Esophagus squamous epithelium (tissue), 5 donors: Measurements from ENCODE around the gene HBQ1. TPM values are rescaled to one million over a fixed set of nuclear protein-coding genes. Genes with fewer than 3 reads are reported as not detected.

Source experiments
- DNase-seq: peaks from one replicate; lab custom pipeline; 2025; lab: John Stamatoyannopoulos, UW
- H3K27ac ChIP-seq, 4 donors: fragments of 200-600 bp; sonication (generic); one replicate each; pipeline ENCODE4 v1.5.1; 2016 to 2019; ENCODE audit warnings: mild to moderate bottlenecking in 1 of 4
- H3K27me3 ChIP-seq, 4 donors: fragments of 200-600 bp; sonication (generic); 1 replicate in 3 of 4; 2 replicates in 1 of 4; pipeline versions ENCODE4 v1.5.1 to v1.6.0; 2017 to 2021; ENCODE audit warnings: antibody characterized with exemption in 1 of 4
- H3K36me3 ChIP-seq, 3 donors: fragments of 200-600 bp; sonication (generic); one replicate each; pipeline ENCODE4 v1.5.1; 2016 to 2019
- H3K4me1 ChIP-seq, 3 donors: fragments of 200-600 bp; sonication (generic); one replicate each; pipeline ENCODE4 v1.5.1; 2017 to 2019
- H3K4me3 ChIP-seq, 4 donors: fragments of 200-600 bp; sonication (generic); 1 replicate in 3 of 4; 2 replicates in 1 of 4; pipeline ENCODE4 v1.5.1; 2016 to 2019; ENCODE audit warnings: mild to moderate bottlenecking in 2 of 4, moderate library complexity in 1 of 4
- H3K9me3 ChIP-seq, 3 donors: fragments of 200-600 bp; sonication (generic); one replicate each; pipeline ENCODE4 v1.5.1; 2016 to 2019
- CTCF ChIP-seq, 6 experiments: fragments of 450-650 bp in 4 of 6; fragments of 200-600 bp in 2 of 6; sonication (generic) in 2 of 6; IDR thresholded peaks; one replicate each; pipeline ENCODE4 v1.5.1; 2016 to 2019; ENCODE audit warnings: antibody characterized with exemption in 6 of 6, mild to moderate bottlenecking in 4 of 6, moderate library complexity in 4 of 6
- POLR2A ChIP-seq, 4 donors: fragments of 450-650 bp; IDR thresholded peaks; one replicate each; pipeline ENCODE4 v1.6.1; 2017; ENCODE audit warnings: antibody characterized with exemption in 4 of 4, mild to moderate bottlenecking in 4 of 4, moderate library complexity in 3 of 4
- WGBS, 2 donors: methylation state at CpG; one replicate each; pipeline ENCODE4 v1.1.5; 2018; 5-methylcytosine and 5-hydroxymethylcytosine counted together
- intact Hi-C: fragments of 100-400 bp; cut with DNase I; formaldehyde crosslinking; loops from one replicate; pipeline ENCODE4 v1.15.0; 2022
- total RNA-seq, 4 donors: library from RNA; depleted of rRNA; stranded (reverse); fragments of >200 nt; gene quantifications; one replicate each; pipeline ENCODE4 v1.1.0, GENCODE V29; 2016
- donor health status: DM: yes; HTN: yes; CAD: no.

HBQ1 gene
- total RNA-seq, 4 donors from 2014 or later, result not detected

DNA sequence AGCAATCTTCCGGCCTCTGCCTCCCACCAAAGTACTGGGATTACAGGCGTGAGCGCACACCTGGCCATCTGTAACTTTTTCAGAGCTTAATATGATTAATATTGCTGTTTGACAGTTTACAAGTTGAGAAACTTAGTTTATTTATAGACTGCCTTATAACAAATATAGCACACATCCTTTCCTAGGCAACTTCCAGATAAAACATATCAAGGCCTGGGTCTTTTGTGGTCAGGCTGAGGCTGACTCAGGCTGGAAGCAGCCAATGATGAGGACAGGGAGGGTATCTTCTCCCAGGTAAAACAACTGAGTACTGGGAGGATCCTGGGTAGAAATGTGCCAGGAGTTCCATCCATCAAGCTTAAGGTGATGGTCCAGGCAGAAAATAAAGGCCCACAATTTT is 32.7 kb downstream of the HBQ1 start:
- intact Hi-C loops, result no loop called here
- Histone ChIP-seq H3K36me3 (peaks cover 15 to 100% (median 37%) of the 10 kb centered on the region in 3 donors), H3K4me3 (no peak overlapping the region), H3K27me3 (no peaks in the 10 kb centered on the region), H3K9me3 (no peaks in the 10 kb centered on the region), H3K27ac (no peak overlapping the region), H3K4me1 (no peaks in the 10 kb centered on the region)
- no peak for TF ChIP-seq CTCF (IDR thresholded peaks at IDR 0.05)
- TF ChIP-seq POLR2A (IDR thresholded peaks at IDR 0.05), result no peak
- no peak for DNase-seq
- 81 to 83% methylated on average over 3 of the region's 3 CpGs for WGBS, 2 donors

- Histone ChIP-seq H3K9me3 (no peaks in the 10 kb centered on the region), H3K4me3 (no peak overlapping the region), H3K27ac (no peak overlapping the region), H3K4me1 (peaks cover 0 to 6% (median 0%) of the 10 kb centered on the region in 3 donors), H3K27me3 (no peaks in the 10 kb centered on the region), H3K36me3 (peaks cover 27 to 100% (median 39%) of the 10 kb centered on the region in 3 donors)
- DNase-seq, result no peak
- intact Hi-C loops, result no loop called here
- WGBS, 2 donors, result 66 to 69% methylated on average over 4 of the region's 4 CpGs
- TF ChIP-seq POLR2A (IDR thresholded peaks at IDR 0.05) (no peak), CTCF (IDR thresholded peaks at IDR 0.05) (no peak)
Observed at GRCh38 chr16:220021-220420, 39.8 kb downstream of the HBQ1 start.

DNA sequence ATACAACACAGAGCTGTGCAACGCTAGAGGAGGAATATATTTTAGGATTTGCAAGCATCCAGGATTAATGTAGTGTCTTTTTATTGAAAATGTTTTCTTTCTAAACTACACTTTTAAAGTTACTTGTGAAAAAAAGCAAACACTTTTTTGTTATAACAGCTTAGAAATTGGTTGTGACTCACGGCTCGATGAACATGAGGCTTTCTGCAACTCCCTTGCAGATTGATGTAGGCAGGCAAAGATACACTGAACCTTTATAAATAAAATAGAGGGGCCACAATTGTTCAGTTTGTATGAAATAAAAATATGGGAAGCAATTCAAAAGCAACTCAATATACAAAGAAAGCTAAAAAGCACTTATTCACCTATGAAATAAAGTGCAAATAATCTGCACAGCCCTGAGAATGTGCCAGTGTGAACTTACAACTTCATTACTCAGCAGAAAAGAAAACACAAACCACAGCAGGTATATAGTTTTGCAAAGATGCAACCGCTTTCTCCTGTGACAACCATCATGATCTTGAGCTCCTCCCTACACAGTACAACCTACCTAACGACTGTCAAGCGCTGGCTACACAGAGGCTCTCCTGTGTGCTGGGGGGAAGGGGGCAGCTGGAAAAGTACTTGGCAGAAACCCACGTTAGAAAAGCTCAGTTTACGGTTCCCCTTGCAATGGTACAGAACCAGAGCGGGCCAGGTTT is 48.0 kb downstream of the HBQ1 start:
- Histone ChIP-seq H3K27me3 (no peaks in the 10 kb centered on the region), H3K4me3 (peak overlapping the region; percentile 78 to 98 (median 83)), H3K36me3 (peaks cover 0 to 47% (median 33%) of the 10 kb centered on the region in 3 donors), H3K4me1 (peaks cover 6 to 27% (median 16%) of the 10 kb centered on the region in 3 donors), H3K27ac (peak overlapping the region; percentile 94 to 99 (median 96)), H3K9me3 (no peaks in the 10 kb centered on the region)
- TF ChIP-seq CTCF (IDR thresholded peaks at IDR 0.05) (no peak), POLR2A (IDR thresholded peaks at IDR 0.05) (no peak)
- WGBS, 2 donors, result 10 to 14% methylated on average over 5 to 9 of the region's 9 CpGs
- DNase-seq, result no peak
- intact Hi-C loops, result no loop called here

- Histone ChIP-seq H3K36me3 (peaks cover 0 to 39% (median 25%) of the 10 kb centered on the region in 3 donors), H3K9me3 (no peaks in the 10 kb centered on the region), H3K4me1 (peaks cover 6 to 29% (median 16%) of the 10 kb centered on the region in 3 donors), H3K4me3 (peak within 1 kb of the TSS; percentile 78 to 98 (median 83)), H3K27me3 (no peaks in the 10 kb centered on the region), H3K27ac (peak within 1 kb of the TSS; percentile 94 to 99 (median 96))
- intact Hi-C loops, result no loop called here
- WGBS, 2 donors, result 4 to 8% methylated on average over 10 to 26 of the region's 88 CpGs
- TF ChIP-seq POLR2A (IDR thresholded peaks at IDR 0.05), result peak in 3 of 4 donors; percentile 31 to 95 (median 81)
- TF ChIP-seq CTCF (IDR thresholded peaks at IDR 0.05), result peak in 1 of 6 experiments; percentile 8
- DNase-seq, result no peak
Observed at GRCh38 chr16:228852-229730, 48.8 kb downstream of the HBQ1 start, which contains the start of gene LUC7L. LUC7L (minus strand) TSS chr16:229449; CDS start chr16:229339, 110 bp downstream.
